Urinary bladder (tissue), 4 donors: ENCODE measurements around the gene EID2. TPM values are rescaled to one million over a fixed set of nuclear protein-coding genes. Genes with fewer than 3 reads are reported as not detected.

Source experiments
- DNase-seq: peaks from one replicate; pipeline ENCODE4 v3.0.0-alpha.2; 2015; ENCODE audit errors: extremely low spot score
- H3K27ac ChIP-seq: one replicate; pipeline ENCODE4 v1.5.1; 2013; ENCODE audit warnings: low read depth, mild to moderate bottlenecking, moderate library complexity
- H3K36me3 ChIP-seq: one replicate; pipeline ENCODE4 v1.6.1; 2013; ENCODE audit warnings: mild to moderate bottlenecking, moderate library complexity; ENCODE audit not compliant: insufficient read depth
- H3K4me1 ChIP-seq: one replicate; pipeline ENCODE4 v1.6.1; 2013; ENCODE audit warnings: mild to moderate bottlenecking, moderate library complexity; ENCODE audit not compliant: insufficient read depth
- H3K4me3 ChIP-seq: one replicate; pipeline ENCODE4 v1.5.1; 2013; ENCODE audit warnings: low read depth, low read length
- WGBS: extraction: QIAGEN DNeasy Blood & Tissue Kit; methylation state at CpG from one replicate; pipeline ENCODE4 v1.1.7; 2013; 5-methylcytosine and 5-hydroxymethylcytosine counted together
- polyA plus RNA-seq: library from polyadenylated mRNA; stranded (reverse); fragments of 200-250 nt; gene quantifications from one replicate; pipeline ENCODE4 v1.2.3, GENCODE V29; 2013
- total RNA-seq: library from RNA; depleted of rRNA; stranded (reverse); fragments of >200 nt; gene quantifications from one replicate; pipeline ENCODE4 v1.2.3, GENCODE V29; 2014
- donor health status: healthy with polysubstance abuse.
- donor health status: healthy.

Gene EID2
- total and polyA plus RNA-seq, 2 donors, result 10.9 to 13.8 TPM

- H3K27ac ChIP-seq, result no peak overlapping the region
- H3K4me1 ChIP-seq, result no peaks in the 10 kb centered on the region
- no peak for DNase-seq
- no peaks in the 10 kb centered on the region for H3K36me3 ChIP-seq
- H3K4me3 ChIP-seq, result no peak overlapping the region
- WGBS, result 85% methylated on average over 8 of the region's 8 CpGs
Observed at GRCh38 chr19:39524495-39524894, 15.5 kb downstream of the EID2 start.

GRCh38 chr19:39520541-39521484 is 19.1 kb downstream of the EID2 start:
- no peak overlapping the region for H3K4me3 ChIP-seq
- WGBS, result 84% methylated on average over 8 of the region's 8 CpGs
- DNase-seq, result no peak
- no peaks in the 10 kb centered on the region for H3K4me1 ChIP-seq
- H3K27ac ChIP-seq, result no peak overlapping the region
- no peaks in the 10 kb centered on the region for H3K36me3 ChIP-seq

DNA sequence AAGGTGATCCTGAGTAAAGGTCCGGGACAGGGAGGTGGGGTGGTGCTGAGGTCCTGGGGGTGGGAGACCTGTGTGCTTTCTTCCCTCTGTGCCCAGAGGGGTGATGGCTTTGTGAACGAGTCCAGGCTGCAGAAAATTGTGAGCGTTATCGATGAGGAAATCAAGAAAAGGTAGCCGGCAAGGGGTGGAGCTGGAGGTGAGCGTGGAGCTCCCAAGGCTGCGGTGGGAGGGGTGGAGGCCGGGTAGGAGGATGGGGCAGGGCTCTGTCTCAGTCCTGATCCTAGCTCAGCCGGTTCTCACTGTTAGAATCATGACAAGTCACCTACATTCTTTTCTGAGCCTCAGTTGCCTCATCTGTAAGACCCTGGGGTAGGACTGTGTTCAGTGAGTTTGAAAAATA is 21.0 kb downstream of the EID2 start:
- H3K36me3 ChIP-seq, result no peaks in the 10 kb centered on the region
- no peak overlapping the region for H3K4me3 ChIP-seq
- no peak overlapping the region for H3K27ac ChIP-seq
- WGBS, result 67% methylated on average over 9 of the region's 9 CpGs
- DNase-seq, result no peak
- peaks cover 2% of the 10 kb centered on the region for H3K4me1 ChIP-seq

GRCh38 chr19:39518458-39518857 is 21.5 kb downstream of the EID2 start:
- Histone ChIP-seq H3K4me3 (no peak overlapping the region), H3K27ac (no peak overlapping the region), H3K36me3 (no peaks in the 10 kb centered on the region), H3K4me1 (peaks cover 2% of the 10 kb centered on the region)
- DNase-seq, result no peak
- 57% methylated on average over 5 of the region's 5 CpGs for whole genome bisulfite sequencing

GRCh38 chr19:39517432-39517831 is 22.5 kb downstream of the EID2 start:
- no peak for DNase-seq
- Histone ChIP-seq H3K27ac (no peak overlapping the region), H3K4me3 (no peak overlapping the region), H3K36me3 (no peaks in the 10 kb centered on the region), H3K4me1 (peaks cover 2% of the 10 kb centered on the region)
- 60% methylated on average over 3 of the region's 3 CpGs for WGBS

DNA sequence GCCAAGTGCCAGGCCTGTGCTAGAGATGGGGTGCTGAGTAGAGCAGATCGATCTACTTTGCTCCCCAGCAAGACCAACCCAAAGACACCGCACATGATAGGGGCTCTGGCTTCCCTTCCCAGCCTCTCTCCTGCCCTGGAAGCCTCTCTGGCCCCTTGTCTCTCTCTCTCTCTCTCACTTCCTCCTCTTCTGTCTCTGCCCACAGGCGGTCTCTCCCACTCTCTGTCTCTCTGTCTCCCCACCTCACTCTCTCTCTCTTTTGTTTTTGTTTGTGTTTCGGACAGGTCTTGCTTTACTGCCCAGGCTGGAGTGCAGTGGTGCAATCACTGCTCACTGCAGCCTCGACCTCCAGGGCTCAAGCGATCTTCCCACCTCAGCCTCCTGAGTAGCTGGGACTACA is 23.7 kb downstream of the EID2 start:
- Histone ChIP-seq H3K36me3 (no peaks in the 10 kb centered on the region), H3K27ac (no peak overlapping the region), H3K4me3 (no peak overlapping the region), H3K4me1 (peaks cover 2% of the 10 kb centered on the region)
- no peak for DNase-seq
- 42% methylated on average over 6 of the region's 6 CpGs for WGBS

DNA sequence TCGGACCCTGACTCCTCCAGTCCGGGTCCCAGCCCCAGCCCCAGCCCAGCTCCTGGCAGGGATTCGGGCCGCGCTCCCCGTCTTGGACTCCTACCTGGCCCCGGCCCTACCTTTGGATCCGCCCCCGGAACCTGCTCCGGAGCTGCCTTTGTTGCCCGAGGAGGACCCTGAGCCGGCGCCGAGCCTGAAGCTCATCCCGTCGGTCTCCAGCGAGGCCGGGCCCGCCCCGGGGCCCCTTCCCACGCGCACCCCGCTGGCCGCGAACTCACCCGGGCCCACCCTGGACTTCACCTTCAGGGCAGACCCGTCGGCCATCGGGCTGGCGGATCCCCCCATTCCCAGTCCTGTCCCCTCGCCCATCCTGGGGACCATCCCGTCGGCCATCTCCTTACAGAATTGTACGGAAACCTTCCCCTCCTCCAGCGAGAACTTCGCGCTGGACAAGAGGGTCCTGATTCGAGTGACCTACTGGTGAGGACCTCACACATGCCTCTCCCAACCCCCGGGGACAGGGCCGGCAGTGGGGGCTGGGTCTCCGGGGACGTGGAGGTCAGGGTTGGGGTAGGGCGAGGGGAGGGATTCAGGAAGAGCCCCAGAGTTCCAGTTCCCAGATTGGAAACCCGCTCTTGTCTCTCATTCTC is 24.3 kb downstream of the EID2 start:
- no peak overlapping the region for H3K27ac ChIP-seq
- no peak for DNase-seq
- 1% methylated on average over 44 of the region's 44 CpGs for WGBS
- H3K36me3 ChIP-seq, result no peaks in the 10 kb centered on the region
- peak overlapping the region; percentile 12 for H3K4me3 ChIP-seq
- peaks cover 2% of the 10 kb centered on the region for H3K4me1 ChIP-seq

DNA sequence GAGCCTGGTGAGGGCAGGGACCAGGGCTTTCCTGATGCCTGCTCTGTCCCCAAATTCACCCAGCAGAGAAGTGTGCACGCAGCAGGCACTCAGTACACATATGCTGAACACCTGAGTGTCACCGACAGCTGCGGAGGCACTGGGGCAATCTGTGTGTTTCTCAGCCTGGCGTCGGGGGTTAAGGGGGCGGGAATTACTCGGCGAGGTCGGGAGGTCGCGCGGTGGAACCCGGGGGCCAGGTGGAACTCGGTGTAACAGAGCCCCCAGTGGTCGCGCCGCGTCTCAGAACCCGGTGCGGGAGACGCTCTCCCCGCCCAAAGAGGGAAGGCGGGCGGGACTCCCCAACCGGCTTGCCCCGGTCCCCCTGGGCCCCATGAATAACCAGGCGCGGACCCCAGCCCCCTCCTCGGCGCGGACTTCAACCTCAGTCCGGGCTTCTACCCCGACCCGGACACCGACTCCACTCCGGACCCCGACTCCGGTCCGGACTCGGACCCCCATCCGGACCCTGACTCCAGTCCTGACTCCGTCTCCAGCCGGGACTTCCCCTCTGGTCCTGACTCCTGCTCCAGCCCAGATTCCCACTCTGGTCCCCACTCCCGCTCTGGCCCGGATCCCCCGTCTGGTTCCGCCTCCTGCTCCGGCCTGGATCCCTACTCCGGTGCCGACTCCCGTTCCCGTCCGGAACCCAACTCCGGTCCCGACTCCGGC is 25.0 kb downstream of the EID2 start, which contains the start of gene SELENOV:
TSS of gene SELENOV (plus strand) at position 300 of the 711 bp plus-strand sequence. CDS start at position 374, 74 bp downstream.
- DNase-seq, result no peak
- WGBS, result under 1% methylated on average over 56 of the region's 56 CpGs
- peak within 1 kb of the TSS; percentile 12 for H3K4me3 ChIP-seq
- H3K36me3 ChIP-seq, result no peaks in the 10 kb centered on the region
- no peak within 1 kb of the TSS for H3K27ac ChIP-seq
- peaks cover 2% of the 10 kb centered on the region for H3K4me1 ChIP-seq

DNA sequence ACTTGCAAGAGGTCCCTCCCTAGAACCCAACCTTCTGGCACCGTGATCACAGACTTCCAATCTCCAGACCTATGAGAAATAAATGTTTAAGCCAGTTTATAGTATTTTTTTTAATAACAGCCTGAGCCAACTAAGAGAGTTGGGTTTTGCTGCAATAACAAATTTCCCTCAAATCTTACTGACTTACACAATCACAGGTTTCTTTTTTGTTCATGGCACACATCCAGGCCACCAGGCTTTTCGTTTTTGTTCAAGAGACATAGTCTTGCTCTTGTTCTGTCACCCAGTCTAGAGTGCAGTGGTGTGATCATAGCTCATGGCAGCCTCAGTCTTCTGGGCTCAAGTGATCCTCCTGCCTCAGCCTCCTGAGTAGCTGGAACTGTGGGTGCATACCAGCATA is 27.0 kb downstream of the EID2 start:
- Histone ChIP-seq H3K4me3 (no peak overlapping the region), H3K36me3 (no peaks in the 10 kb centered on the region), H3K27ac (no peak overlapping the region), H3K4me1 (peaks cover 2% of the 10 kb centered on the region)
- DNase-seq, result no peak
- 57% methylated on average over 2 of the region's 2 CpGs for WGBS

DNA sequence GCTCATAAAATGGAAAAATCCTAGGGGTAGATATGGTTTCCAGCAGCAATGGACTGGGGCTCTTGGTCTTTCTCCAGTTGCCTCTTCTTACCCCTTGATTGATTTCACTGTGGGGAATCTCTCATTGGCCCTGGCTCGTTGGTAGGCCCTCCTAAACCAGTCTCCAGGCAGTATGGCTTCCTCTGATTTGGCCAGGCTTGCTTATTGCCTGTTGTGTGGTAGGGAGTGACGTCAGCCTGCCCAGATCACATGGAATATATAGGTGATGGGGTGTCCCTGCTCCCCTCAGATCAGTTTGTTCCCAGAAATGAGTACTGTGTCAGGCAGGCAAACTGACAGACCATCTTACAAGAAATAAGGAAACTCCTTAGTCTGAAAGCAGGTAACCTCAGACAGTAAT is 30.7 kb downstream of the EID2 start:
- Histone ChIP-seq H3K4me1 (no peaks in the 10 kb centered on the region), H3K4me3 (no peak overlapping the region), H3K36me3 (no peaks in the 10 kb centered on the region), H3K27ac (no peak overlapping the region)
- DNase-seq, result no peak
- 59% methylated on average over 2 of the region's 2 CpGs for WGBS

DNA sequence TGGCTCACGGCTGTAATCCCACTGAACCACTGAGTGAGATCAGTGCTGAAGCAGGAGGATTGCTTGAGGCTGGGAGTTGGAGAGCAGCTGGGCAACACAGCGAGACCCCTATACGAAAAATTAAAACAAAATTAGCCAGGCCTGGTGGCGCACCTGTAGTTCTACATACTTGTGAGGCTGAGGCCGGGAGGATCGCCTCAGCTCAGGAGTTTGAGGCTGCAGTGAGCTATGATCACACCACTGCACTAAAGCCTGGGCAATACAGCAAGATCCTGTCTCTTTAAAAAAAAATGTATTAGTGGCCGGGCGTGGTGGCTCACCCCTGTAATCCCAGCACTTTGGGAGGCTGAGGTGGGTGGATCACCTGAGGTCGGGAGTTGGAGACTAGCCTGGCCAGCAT is 31.3 kb downstream of the EID2 start:
- 89% methylated on average over 9 of the region's 9 CpGs for WGBS
- no peaks in the 10 kb centered on the region for H3K36me3 ChIP-seq
- no peak overlapping the region for H3K4me3 ChIP-seq
- no peaks in the 10 kb centered on the region for H3K4me1 ChIP-seq
- DNase-seq, result no peak
- H3K27ac ChIP-seq, result no peak overlapping the region

GRCh38 chr19:39507715-39508364 is 32.1 kb downstream of the EID2 start:
- no peak for DNase-seq
- 33% methylated on average over 24 of the region's 24 CpGs for WGBS
- Histone ChIP-seq H3K4me3 (no peak overlapping the region), H3K4me1 (no peaks in the 10 kb centered on the region), H3K36me3 (no peaks in the 10 kb centered on the region), H3K27ac (no peak overlapping the region)

DNA sequence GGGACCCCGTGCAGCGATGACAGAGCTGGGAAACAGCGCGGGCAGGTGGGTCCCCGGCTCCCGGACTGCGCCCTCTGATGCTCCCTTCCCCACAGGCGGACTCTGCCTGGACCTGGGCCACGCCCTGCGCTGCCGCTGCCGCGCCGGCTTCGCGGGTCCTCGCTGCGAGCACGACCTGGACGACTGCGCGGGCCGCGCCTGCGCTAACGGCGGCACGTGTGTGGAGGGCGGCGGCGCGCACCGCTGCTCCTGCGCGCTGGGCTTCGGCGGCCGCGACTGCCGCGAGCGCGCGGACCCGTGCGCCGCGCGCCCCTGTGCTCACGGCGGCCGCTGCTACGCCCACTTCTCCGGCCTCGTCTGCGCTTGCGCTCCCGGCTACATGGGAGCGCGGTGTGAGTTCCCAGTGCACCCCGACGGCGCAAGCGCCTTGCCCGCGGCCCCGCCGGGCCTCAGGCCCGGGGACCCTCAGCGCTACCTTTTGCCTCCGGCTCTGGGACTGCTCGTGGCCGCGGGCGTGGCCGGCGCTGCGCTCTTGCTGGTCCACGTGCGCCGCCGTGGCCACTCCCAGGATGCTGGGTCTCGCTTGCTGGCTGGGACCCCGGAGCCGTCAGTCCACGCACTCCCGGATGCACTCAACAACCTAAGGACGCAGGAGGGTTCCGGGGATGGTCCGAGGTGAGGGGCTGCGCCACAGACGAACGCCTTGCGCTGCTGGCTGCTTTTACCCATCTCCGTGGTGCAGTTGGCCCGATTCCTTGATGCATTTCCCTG is 32.8 kb downstream of the EID2 start:
- no peaks in the 10 kb centered on the region for H3K4me1 ChIP-seq
- WGBS, result 2% methylated on average over 96 of the region's 96 CpGs
- no peak overlapping the region for H3K27ac ChIP-seq
- peak overlapping the region; percentile 39 for H3K4me3 ChIP-seq
- no peaks in the 10 kb centered on the region for H3K36me3 ChIP-seq
- no peak for DNase-seq
